Left lung (tissue), 10 donors: Measurements from ENCODE around the gene TMBIM6. TPM values are rescaled to one million over a fixed set of nuclear protein-coding genes. Genes with fewer than 3 reads are reported as not detected.
"Not testable (repeated sequence)": the region's sequence is repeated elsewhere in the genome, so short reads cannot be mapped to it uniquely, and the experiment has no call there.

Source experiments
- ATAC-seq: fragments of 200-7000 bp; cut with Tn5 transposase; one replicate; pipeline ENCODE4 v1.9.1; 2020; ENCODE audit warnings: moderate library complexity
- DNase-seq, 4 donors: peaks; one replicate each; pipeline ENCODE4 v3.0.0-alpha.2; 2013 to 2020
- H3K27ac ChIP-seq, 2 donors: fragments of 200-600 bp; sonication (generic) in 1 of 2; one replicate each; pipeline versions ENCODE4 v1.5.0 to v1.8.0; 2020 to 2021
- H3K27me3 ChIP-seq, 2 donors: fragments of 200-600 bp; sonication (generic) in 1 of 2; one replicate each; pipeline versions ENCODE4 v1.5.0 to v1.8.0; 2020 to 2021
- H3K36me3 ChIP-seq, 2 donors: fragments of 200-600 bp; sonication (generic) in 1 of 2; one replicate each; pipeline versions ENCODE4 v1.5.0 to v1.8.0; 2020 to 2021
- H3K4me1 ChIP-seq, 2 donors: fragments of 200-600 bp; one replicate each; pipeline ENCODE4 v1.8.0; 2021
- H3K4me3 ChIP-seq, 2 donors: fragments of 200-600 bp; sonication (generic) in 1 of 2; one replicate each; pipeline versions ENCODE4 v1.5.0 to v1.8.0; 2020 to 2021; ENCODE audit warnings: mild to moderate bottlenecking in 1 of 2
- H3K9me3 ChIP-seq, 2 donors: fragments of 200-600 bp; sonication (generic) in 1 of 2; one replicate each; pipeline versions ENCODE4 v1.5.0 to v1.8.0; 2020 to 2021
- intact Hi-C, 2 donors: fragments of 100-400 bp; cut with DNase I; formaldehyde crosslinking; loops; one replicate each; pipeline versions ENCODE4 v1.11.2 to v1.14.2; 2022
- polyA plus RNA-seq, 6 donors: library from polyadenylated mRNA; unstranded; fragments of 120-200 nt; gene quantifications; one replicate each; pipeline ENCODE4 v1.2.1, GENCODE V29; 2013; ENCODE audit not compliant: insufficient read length in 6 of 6
- total RNA-seq, 2 donors: library from RNA; stranded (reverse); fragmentation: NEBNext Ultra II Directional; extraction: Animal tissue kit (Norgen Biotek cat#: 25700); gene quantifications; one replicate each; pipeline ENCODE4 v1.2.1, GENCODE V29; 2021
- TF ChIP-seq, protein P1 (sequence below), 2 donors: fragments of 200-600 bp; sonication (generic) in 1 of 2; IDR thresholded peaks; one replicate each; pipeline versions ENCODE4 v1.5.0 to v1.8.0; 2021; ENCODE audit warnings: antibody characterized with exemption in 2 of 2
- donor health status: DM: no; HTN: yes; CAD: no.
- donor health status: DM: no; HTN: no; CAD: no.

Gene TMBIM6
- total and polyA plus RNA-seq, 8 donors: 422 to 876 (median 493) TPM

DNA sequence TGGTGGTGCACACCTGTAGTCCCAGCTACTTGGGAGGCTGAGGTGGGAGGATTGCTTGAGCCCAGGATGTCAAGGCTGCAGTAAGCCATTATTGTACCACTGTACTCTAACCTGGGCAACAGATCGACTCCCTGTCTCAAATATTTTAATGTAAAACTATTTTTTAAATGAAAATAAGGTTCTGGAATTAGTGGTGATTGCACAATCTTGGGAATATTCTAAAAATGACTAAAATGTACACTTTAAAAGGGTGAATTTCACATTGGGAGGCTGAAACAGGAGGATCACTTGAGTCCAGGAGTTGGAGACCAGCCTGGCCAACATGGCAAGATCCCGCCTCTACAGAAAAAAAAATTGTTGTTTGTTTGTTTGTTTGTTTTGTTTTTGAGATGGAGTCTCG lies 12.9 kb upstream of the TMBIM6 start:
- no peaks in the 10 kb centered on the region for H3K9me3 ChIP-seq
- ATAC-seq (no peak), DNase-seq (no peak)
- no peaks in the 10 kb centered on the region for H3K4me1 ChIP-seq
- TF ChIP-seq, protein P1, sequence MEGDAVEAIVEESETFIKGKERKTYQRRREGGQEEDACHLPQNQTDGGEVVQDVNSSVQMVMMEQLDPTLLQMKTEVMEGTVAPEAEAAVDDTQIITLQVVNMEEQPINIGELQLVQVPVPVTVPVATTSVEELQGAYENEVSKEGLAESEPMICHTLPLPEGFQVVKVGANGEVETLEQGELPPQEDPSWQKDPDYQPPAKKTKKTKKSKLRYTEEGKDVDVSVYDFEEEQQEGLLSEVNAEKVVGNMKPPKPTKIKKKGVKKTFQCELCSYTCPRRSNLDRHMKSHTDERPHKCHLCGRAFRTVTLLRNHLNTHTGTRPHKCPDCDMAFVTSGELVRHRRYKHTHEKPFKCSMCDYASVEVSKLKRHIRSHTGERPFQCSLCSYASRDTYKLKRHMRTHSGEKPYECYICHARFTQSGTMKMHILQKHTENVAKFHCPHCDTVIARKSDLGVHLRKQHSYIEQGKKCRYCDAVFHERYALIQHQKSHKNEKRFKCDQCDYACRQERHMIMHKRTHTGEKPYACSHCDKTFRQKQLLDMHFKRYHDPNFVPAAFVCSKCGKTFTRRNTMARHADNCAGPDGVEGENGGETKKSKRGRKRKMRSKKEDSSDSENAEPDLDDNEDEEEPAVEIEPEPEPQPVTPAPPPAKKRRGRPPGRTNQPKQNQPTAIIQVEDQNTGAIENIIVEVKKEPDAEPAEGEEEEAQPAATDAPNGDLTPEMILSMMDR (IDR thresholded peaks at IDR 0.05): no peak
- H3K27me3 ChIP-seq: peaks cover 0 to 6% of the 10 kb centered on the region in 2 donors
- intact Hi-C loops: no loop called here
- H3K4me3 ChIP-seq: no peak overlapping the region
- H3K27ac ChIP-seq: no peak overlapping the region
- H3K36me3 ChIP-seq: no peaks in the 10 kb centered on the region

DNA sequence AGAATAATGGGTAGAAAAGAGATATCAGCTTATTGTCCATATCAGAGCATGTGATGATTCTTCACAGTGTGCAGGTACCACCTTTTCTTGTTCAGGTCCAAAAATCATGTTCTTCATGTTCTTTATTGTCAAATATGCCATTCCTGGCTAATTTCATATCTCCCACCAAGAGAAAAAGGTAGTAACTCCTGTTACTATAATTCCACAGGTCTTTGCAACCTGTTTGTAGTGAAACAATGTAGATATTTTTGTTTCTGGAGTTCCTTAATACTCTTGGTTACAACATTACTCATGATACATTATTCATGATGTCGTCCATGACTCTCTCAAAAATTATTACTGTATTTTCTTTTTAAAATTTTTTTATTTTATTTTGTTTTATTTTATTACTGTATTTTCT lies 11.3 kb upstream of the TMBIM6 start:
- TF ChIP-seq, protein P1 (IDR thresholded peaks at IDR 0.05): no peak
- no peaks in the 10 kb centered on the region for H3K36me3 ChIP-seq
- ATAC-seq (no peak), DNase-seq (no peak)
- no peaks in the 10 kb centered on the region for H3K4me1 ChIP-seq
- intact Hi-C loops: no loop called here
- no peaks in the 10 kb centered on the region for H3K27me3 ChIP-seq
- H3K4me3 ChIP-seq: no peak overlapping the region
- H3K9me3 ChIP-seq: no peaks in the 10 kb centered on the region
- H3K27ac ChIP-seq: no peak overlapping the region

GRCh38 chr12:49730568-49731101 lies 10.7 kb upstream of the TMBIM6 start:
- DNase-seq: no peak

DNA sequence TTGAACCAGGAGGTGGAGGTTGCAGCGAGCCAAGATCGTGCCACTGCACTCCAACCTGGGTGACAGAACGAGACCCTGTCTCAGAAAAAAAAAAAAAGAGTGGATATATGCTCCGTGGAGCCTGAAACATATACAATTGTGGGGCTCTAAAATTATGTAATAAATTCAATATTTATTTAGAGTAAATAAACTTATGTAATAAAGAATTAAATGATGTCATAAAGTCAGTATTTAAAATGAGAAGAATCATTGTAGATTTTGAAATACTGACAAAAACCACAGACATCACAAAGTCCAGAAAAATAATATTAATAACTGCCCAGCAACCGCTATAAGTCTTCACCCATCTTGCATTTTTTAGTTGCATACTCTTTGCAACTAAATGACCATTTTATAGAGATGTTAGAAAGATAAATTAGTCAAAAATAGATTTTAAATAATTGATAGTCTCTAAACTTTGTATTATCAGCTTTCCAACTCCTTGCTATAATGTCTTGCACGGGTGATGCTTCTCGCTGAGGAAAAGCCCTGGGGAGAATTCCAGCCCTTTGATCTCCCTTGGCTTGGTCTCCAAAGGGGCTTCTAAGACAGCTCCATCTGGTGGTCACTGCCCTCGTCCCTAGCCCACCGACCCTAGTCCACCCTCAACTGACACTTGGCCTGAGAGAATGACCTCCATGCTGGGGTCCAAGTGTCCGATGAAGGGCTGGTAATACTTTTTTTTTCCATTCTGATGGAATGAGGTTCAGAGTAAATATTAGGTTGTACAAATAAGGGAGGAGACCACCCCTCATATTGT lies 7.9 kb upstream of the TMBIM6 start:
- Histone ChIP-seq H3K36me3 (no peaks in the 10 kb centered on the region), H3K27me3 (no peaks in the 10 kb centered on the region), H3K4me1 (no peaks in the 10 kb centered on the region), H3K27ac (no peak overlapping the region), H3K4me3 (no peak overlapping the region), H3K9me3 (no peaks in the 10 kb centered on the region)
- ATAC-seq: no peak
- TF ChIP-seq, protein P1 (IDR thresholded peaks at IDR 0.05): no peak
- no peak for DNase-seq
- intact Hi-C loops: no loop called here

More at GRCh38 chr12:49730568-49731101, 10.7 kb upstream of the TMBIM6 start:
- ATAC-seq: no peak
- no peaks in the 10 kb centered on the region for H3K4me1 ChIP-seq
- TF ChIP-seq, protein P1 (IDR thresholded peaks at IDR 0.05): no peak
- H3K9me3 ChIP-seq: no peaks in the 10 kb centered on the region
- no peak overlapping the region for H3K4me3 ChIP-seq
- no peak overlapping the region for H3K27ac ChIP-seq
- intact Hi-C loops: no loop called here
- no peaks in the 10 kb centered on the region for H3K36me3 ChIP-seq
- no peaks in the 10 kb centered on the region for H3K27me3 ChIP-seq

DNA sequence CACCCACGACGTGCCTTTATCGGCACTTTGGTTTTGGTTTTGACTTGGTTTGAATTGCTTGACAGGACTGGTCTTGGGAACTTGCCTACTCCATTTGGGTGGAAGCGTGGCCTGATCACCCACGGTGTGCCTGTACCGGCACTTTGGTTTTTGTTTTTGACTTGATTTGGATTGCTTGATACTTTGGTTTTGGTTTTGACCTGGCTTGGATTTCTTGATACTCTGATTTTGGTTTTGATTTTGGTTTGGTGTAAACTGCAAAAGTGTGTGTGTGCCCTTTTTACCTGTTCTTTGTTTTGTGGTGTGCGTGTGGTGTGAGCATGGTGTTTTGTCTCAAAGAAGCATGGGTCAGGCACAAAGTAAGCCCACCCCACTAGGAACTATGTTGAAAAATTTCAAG lies 6.5 kb upstream of the TMBIM6 start:
- DNase-seq, H3K9me3 ChIP-seq, intact Hi-C loops, H3K4me1 ChIP-seq, ATAC-seq, H3K27ac ChIP-seq, H3K4me3 ChIP-seq, H3K27me3 ChIP-seq, H3K36me3 ChIP-seq: not testable (repeated sequence)

DNA sequence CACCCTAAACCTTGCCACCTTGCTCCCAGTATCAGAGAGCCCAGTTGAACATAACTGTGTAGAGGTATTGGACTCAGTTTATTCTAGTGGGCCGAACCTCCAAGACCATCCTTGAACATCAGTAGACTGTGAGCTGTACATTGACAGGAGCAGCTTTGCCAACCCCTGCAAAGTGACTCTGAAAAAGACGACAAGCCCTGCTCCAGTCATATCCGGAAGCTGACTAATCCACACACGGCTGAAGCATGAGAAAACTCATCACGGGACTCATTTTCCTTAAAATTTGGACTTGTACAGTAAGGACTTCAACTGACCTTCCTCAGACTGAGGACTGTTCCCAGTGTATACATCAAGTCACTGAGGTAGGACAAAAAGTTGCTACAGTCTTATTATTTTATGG lies 2.6 kb upstream of the TMBIM6 start:
- H3K9me3 ChIP-seq, intact Hi-C loops, H3K4me3 ChIP-seq, H3K27me3 ChIP-seq, H3K36me3 ChIP-seq, H3K27ac ChIP-seq, DNase-seq, ATAC-seq: not testable (repeated sequence)
- H3K4me1 ChIP-seq: peaks cover 12 to 20% of the 10 kb centered on the region in 2 donors

GRCh38 chr12:49740277-49740676 lies 1.1 kb upstream of the TMBIM6 start:
- intact Hi-C loops, ATAC-seq, DNase-seq, H3K36me3 ChIP-seq, H3K9me3 ChIP-seq, H3K4me3 ChIP-seq, H3K27me3 ChIP-seq: not testable (repeated sequence)
- peaks cover 25 to 36% of the 10 kb centered on the region in 2 donors for H3K4me1 ChIP-seq
- peak overlapping the region in 1 of 2 donors; percentile 98 for H3K27ac ChIP-seq
